Activated CD4-positive, alpha-beta T cell treated with anti-CD3 and anti-CD28 coated beads for 36 hours (primary cell): ENCODE results near the gene MVD. TPM values are rescaled to one million over a fixed set of nuclear protein-coding genes. Genes with fewer than 3 reads are reported as not detected.

ENCODE experiments used
- ATAC-seq: fragments of 200-7000 bp; cut with Tn5 transposase; one replicate; pipeline ENCODE4 v1.10.0; 2021; ENCODE audit warnings: mild to moderate bottlenecking, moderate library complexity
- CTCF ChIA-PET: fragments of 350-600 bp; sonication (Branson Sonifier 250); formaldehyde crosslinking; loops from one replicate; lab custom pipeline; 2021; ENCODE audit warnings: antibody characterized with exemption; lab: Charles Lee
- POLR2A ChIA-PET: fragments of 350-600 bp; sonication (Branson Sonifier 250); formaldehyde crosslinking; loops from one replicate; lab custom pipeline; 2021; ENCODE audit warnings: antibody characterized with exemption, inconsistent platforms; lab: Charles Lee
- DNase-seq: peaks from one replicate; pipeline ENCODE4 v3.0.0-alpha.2; 2020
- H3K27ac Mint-ChIP-seq: one replicate; pipeline ENCODE4 v1.8.0; 2021; ENCODE audit warnings: mixed read lengths
- H3K27me3 Mint-ChIP-seq: one replicate; pipeline ENCODE4 v1.8.0; 2021; ENCODE audit warnings: mixed read lengths
- H3K36me3 Mint-ChIP-seq: one replicate; pipeline ENCODE4 v1.8.0; 2021; ENCODE audit warnings: low read depth, mixed read lengths
- H3K4me1 Mint-ChIP-seq: one replicate; pipeline ENCODE4 v1.8.0; 2021; ENCODE audit warnings: mixed read lengths
- H3K4me3 Mint-ChIP-seq: one replicate; pipeline ENCODE4 v1.8.0; 2021; ENCODE audit warnings: mild to moderate bottlenecking, moderate library complexity, mixed read lengths
- H3K9me3 Mint-ChIP-seq: one replicate; pipeline ENCODE4 v1.8.0; 2021; ENCODE audit warnings: low read depth, mixed read lengths
- intact Hi-C, 2 experiments: fragments of 100-400 bp; cut with DNase I in 1 of 2; cut with micrococcal nuclease in 1 of 2; formaldehyde crosslinking; loops; one replicate each; pipeline versions ENCODE4 v1.14.2 to v1.15.1; 2022 to 2024; cut with DNase I, micrococcal nuclease
- total RNA-seq, 2 experiments: library from RNA; stranded (reverse); gene quantifications; one replicate each; pipeline ENCODE4 v1.2.3, GENCODE V29; 2021

The MVD gene
- total RNA-seq, 2 experiments from 2014 or later = 62.8 to 81.1 TPM

DNA sequence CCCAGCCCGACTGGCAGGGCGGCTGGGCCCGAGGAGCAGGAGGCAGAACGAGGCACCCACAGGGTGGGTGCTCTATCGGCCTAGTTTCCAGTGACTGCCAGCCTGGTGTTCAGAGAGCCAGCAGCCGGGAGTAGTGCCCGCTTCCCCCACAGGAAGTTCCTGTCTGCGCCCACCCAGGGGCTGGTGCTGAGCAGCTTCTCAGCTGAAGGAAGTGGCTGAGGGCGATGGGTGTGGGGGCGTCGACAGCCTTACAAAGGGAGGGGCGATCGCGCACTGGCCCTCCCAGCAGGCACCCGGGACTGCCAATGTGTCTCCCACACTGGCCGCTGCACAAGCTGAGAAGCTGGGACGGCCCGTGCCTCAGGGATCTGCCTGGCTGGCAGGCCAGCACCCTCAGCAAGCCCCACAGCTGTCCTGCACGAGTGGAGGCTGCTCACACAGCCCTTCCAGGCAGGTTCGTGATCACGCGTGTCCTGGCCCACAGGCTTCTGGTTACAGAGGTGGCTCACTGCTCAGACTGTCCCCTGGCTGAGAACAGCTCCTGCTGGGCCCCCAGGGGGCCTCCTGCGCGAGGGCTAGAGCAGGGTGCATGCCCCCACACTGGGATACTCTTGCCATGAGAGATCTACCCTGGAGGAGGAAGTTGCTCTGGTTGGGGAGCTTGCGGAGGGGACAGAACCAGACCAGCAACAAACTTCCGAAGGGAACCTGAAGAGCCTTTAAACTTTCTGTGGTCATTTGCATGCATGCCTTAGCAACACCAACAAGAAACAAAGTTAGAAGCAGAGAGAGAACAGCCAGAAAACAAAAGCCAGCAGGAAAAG, 40.8 kb upstream of the MVD start:
- DNase-seq (peak; percentile 87), ATAC-seq (peak; percentile 31)
- ChIA-PET CTCF (interaction anchor here (0.6 to 2.3 kb wide), 4 partner anchors 19 to 915 kb away, joined by 3 to 7 read pairs (median 4); no protein-coding TSS in a partner anchor), POLR2A (no interaction called here)
- peaks cover 22% of the 10 kb centered on the region for H3K36me3 Mint-ChIP-seq
- peak overlapping the region; percentile 92 for H3K4me3 Mint-ChIP-seq
- no peaks in the 10 kb centered on the region for H3K27me3 Mint-ChIP-seq
- H3K27ac Mint-ChIP-seq = peak overlapping the region; percentile 97
- intact Hi-C loops = loop anchor here (2.0 to 5.0 kb wide), 4 partner anchors 53 to 1311 kb away; partner anchors contain the start of genes BANP (in 1 of the 2), CYBA (in 1 of the 2), MAP1LC3B (in 1 of the 2) and PIEZO1 (in 1 of the 2)
- peaks cover 59% of the 10 kb centered on the region for H3K4me1 Mint-ChIP-seq
- H3K9me3 Mint-ChIP-seq = no peaks in the 10 kb centered on the region

DNA sequence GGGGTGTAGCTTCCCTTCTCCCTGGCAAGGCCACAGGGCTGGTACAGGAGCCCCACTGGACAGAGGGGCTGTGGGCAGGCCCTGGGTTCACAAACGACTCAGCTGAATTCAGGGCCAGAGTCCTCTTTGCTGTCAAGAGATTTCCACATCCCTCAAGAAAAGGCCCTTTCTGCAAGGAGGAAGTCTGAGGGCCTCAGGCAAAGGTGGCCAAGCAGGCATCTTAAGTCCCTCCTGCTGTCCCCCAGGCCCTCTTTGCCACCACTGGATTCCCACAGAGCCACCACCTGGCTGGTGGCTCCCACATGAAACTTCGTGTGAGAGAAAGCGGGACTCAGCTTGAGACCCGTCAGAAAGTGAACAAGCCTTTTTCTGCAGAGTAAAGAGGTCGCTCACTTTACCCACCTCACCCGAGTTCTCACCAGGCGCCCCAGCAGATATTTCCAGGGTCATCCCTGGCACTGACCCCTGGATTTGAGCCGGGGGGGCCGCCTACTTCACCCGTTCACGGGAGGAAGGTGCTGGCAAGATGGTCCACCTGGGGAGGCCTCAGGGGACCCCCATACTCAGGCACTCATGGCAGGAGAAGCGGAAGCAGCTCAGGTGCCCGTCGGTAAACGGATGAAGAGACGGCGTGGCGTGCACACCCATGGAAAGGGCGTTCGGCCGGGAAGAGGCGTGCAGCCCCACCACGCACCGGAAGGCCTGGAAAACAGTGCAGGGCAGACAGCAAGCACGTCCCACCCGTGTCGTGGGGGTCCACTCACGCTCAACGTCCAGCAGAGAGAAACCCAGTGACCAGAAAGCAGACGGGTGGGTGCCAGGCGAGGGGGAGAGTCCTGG, 39.7 kb upstream of the MVD start:
- peak overlapping the region; percentile 92 for H3K4me3 Mint-ChIP-seq
- intact Hi-C loops = loop anchor here (2.0 to 5.0 kb wide), 3 partner anchors 52 to 1310 kb away; partner anchors contain the start of genes BANP (in 1 of the 2), CYBA (in 1 of the 2) and MAP1LC3B (in 1 of the 2)
- DNase-seq (peak; percentile 41), ATAC-seq (no peak)
- H3K9me3 Mint-ChIP-seq = no peaks in the 10 kb centered on the region
- no peaks in the 10 kb centered on the region for H3K27me3 Mint-ChIP-seq
- peaks cover 31% of the 10 kb centered on the region for H3K36me3 Mint-ChIP-seq
- peaks cover 62% of the 10 kb centered on the region for H3K4me1 Mint-ChIP-seq
- ChIA-PET POLR2A (interaction anchor here (0.9 to 2.6 kb wide), 2 partner anchors 15 to 110 kb away, joined by 4 to 7 read pairs; no protein-coding TSS in a partner anchor), CTCF (interaction anchor here (0.9 to 2.3 kb wide), 6 partner anchors 15 to 258 kb away, joined by 3 to 7 read pairs (median 4); no protein-coding TSS in a partner anchor)
- H3K27ac Mint-ChIP-seq = peak overlapping the region; percentile 97

GRCh38 chr16:88701581-88702370, 38.9 kb upstream of the MVD start:
- H3K4me3 Mint-ChIP-seq = peak overlapping the region; percentile 92
- ChIA-PET POLR2A (interaction anchor here (0.9 to 2.6 kb wide), 2 partner anchors 14 to 111 kb away, joined by 4 to 7 read pairs; no protein-coding TSS in a partner anchor), CTCF (interaction anchor here (0.9 to 2.3 kb wide), 6 partner anchors 15 to 257 kb away, joined by 3 to 7 read pairs (median 4); no protein-coding TSS in a partner anchor)
- H3K9me3 Mint-ChIP-seq = no peaks in the 10 kb centered on the region
- no peak for ATAC-seq
- peak; percentile 46 for DNase-seq
- intact Hi-C loops = loop anchor here (1.0 to 5.0 kb wide), 12 partner anchors 15 to 1309 kb away; partner anchors contain the start of genes CYBA (in 2 of the 2), MVD (in 2 of the 2), SNAI3 (in 2 of the 2) and BANP (in 1 of the 2)
- H3K4me1 Mint-ChIP-seq = peaks cover 55% of the 10 kb centered on the region
- peaks cover 33% of the 10 kb centered on the region for H3K36me3 Mint-ChIP-seq
- no peaks in the 10 kb centered on the region for H3K27me3 Mint-ChIP-seq
- H3K27ac Mint-ChIP-seq = peak overlapping the region; percentile 97

- H3K4me1 Mint-ChIP-seq = peaks cover 55% of the 10 kb centered on the region
- intact Hi-C loops = loop anchor here (1.0 to 5.0 kb wide), 10 partner anchors 14 to 1309 kb away; partner anchors contain the start of genes MVD (in 2 of the 2), SNAI3 (in 2 of the 2), CYBA (in 1 of the 2) and MAP1LC3B (in 1 of the 2)
- POLR2A ChIA-PET = interaction anchor here (0.6 to 2.6 kb wide), 4 partner anchors 14 to 109 kb away, joined by 3 to 7 read pairs (median 3); no protein-coding TSS in a partner anchor
These were observed 38.0 kb upstream of the MVD start for GRCh38 chr16:88700636-88701482.

DNA sequence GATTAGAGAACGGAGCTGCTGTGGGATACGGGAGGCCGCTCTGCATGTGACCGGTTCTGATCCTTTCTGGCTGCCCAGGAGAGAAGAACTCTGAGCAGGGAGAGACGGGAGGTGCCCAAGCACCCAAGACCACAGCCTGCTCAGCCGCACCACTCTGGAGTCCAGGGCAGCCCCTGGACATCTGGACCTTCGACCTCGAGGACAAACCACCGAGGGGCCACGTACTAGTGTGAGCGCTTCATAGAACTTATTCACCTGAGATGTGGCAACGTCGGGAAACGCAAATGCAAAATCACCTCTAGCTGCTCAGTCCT, 37.4 kb upstream of the MVD start:
- no peak for DNase-seq
- CTCF ChIA-PET = interaction anchor here (1.3 kb wide), 1 partner anchor 15 kb away, joined by 6 read pairs; no protein-coding TSS in a partner anchor
- no peak for ATAC-seq
- Mint-ChIP-seq H3K4me3 (peak overlapping the region; percentile 92), H3K9me3 (no peaks in the 10 kb centered on the region), H3K4me1 (peaks cover 55% of the 10 kb centered on the region), H3K36me3 (peaks cover 31% of the 10 kb centered on the region), H3K27ac (peak overlapping the region; percentile 97), H3K27me3 (no peaks in the 10 kb centered on the region)
- POLR2A ChIA-PET = interaction anchor here (0.6 to 2.6 kb wide), 4 partner anchors 13 to 110 kb away, joined by 3 to 7 read pairs (median 3); no protein-coding TSS in a partner anchor
- intact Hi-C loops = loop anchor here (2.0 to 5.0 kb wide), 4 partner anchors 13 to 1308 kb away; partner anchors contain the start of genes MAP1LC3B (in 1 of the 2), SNAI3 (in 1 of the 2) and ZFPM1 (in 1 of the 2)

More at GRCh38 chr16:88700636-88701482, 38.0 kb upstream of the MVD start:
- peak; percentile 80 for ATAC-seq
- CTCF ChIA-PET = interaction anchor here (0.7 to 2.3 kb wide), 4 partner anchors 14 to 75 kb away, joined by 5 to 7 read pairs (median 6); no protein-coding TSS in a partner anchor
- peaks cover 33% of the 10 kb centered on the region for H3K36me3 Mint-ChIP-seq
- H3K27ac Mint-ChIP-seq = peak overlapping the region; percentile 97
- no peaks in the 10 kb centered on the region for H3K9me3 Mint-ChIP-seq
- no peaks in the 10 kb centered on the region for H3K27me3 Mint-ChIP-seq
- peak; percentile 98 for DNase-seq
- H3K4me3 Mint-ChIP-seq = peak overlapping the region; percentile 92

- ATAC-seq (no peak), DNase-seq (no peak)
- ChIA-PET CTCF (no interaction called here), POLR2A (no interaction called here)
- Mint-ChIP-seq H3K27me3 (no peaks in the 10 kb centered on the region), H3K4me3 (no peak overlapping the region), H3K27ac (no peak overlapping the region), H3K9me3 (no peaks in the 10 kb centered on the region), H3K36me3 (peaks cover 29% of the 10 kb centered on the region), H3K4me1 (peaks cover 49% of the 10 kb centered on the region)
- intact Hi-C loops = no loop called here
These were observed 36.3 kb upstream of the MVD start for GRCh38 chr16:88699180-88699579.

DNA sequence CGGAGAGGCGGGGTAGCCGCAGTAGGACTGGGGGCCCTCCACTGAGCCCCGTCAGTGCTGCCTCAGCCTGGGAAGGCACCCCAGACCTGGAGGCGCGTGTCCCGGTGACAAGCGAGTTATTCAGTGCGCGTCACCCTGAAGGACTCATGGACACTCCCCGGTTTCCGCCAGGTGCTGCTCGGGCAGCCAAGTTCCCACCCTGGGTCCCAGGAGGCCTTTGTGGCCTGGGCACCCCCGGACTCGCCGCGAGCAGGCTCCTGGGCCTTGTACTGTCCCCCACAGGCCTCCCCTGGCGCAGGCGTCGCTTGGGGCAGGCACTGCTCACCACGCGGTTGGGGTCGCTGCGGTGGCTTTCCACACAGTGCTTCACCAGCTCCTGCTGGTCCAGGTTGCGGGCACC, 35.8 kb upstream of the MVD start:
- ChIA-PET POLR2A (no interaction called here), CTCF (no interaction called here)
- Mint-ChIP-seq H3K4me3 (no peak overlapping the region), H3K4me1 (peaks cover 46% of the 10 kb centered on the region), H3K9me3 (no peaks in the 10 kb centered on the region), H3K27ac (no peak overlapping the region), H3K36me3 (peaks cover 29% of the 10 kb centered on the region), H3K27me3 (no peaks in the 10 kb centered on the region)
- ATAC-seq = no peak
- intact Hi-C loops = no loop called here
- no peak for DNase-seq

- intact Hi-C loops = no loop called here
- H3K36me3 Mint-ChIP-seq = peaks cover 27% of the 10 kb centered on the region
- ChIA-PET CTCF (no interaction called here), POLR2A (no interaction called here)
- no peak overlapping the region for H3K27ac Mint-ChIP-seq
- peaks cover 43% of the 10 kb centered on the region for H3K4me1 Mint-ChIP-seq
- H3K9me3 Mint-ChIP-seq = no peaks in the 10 kb centered on the region
- no peaks in the 10 kb centered on the region for H3K27me3 Mint-ChIP-seq
- peak; percentile 48 for DNase-seq
- no peak for ATAC-seq
- no peak overlapping the region for H3K4me3 Mint-ChIP-seq
These were observed 35.1 kb upstream of the MVD start for GRCh38 chr16:88697831-88698615.
